K562 (cell line): ENCODE data around the gene CCDC73. TPM values are rescaled to one million over a fixed set of nuclear protein-coding genes. Genes with fewer than 3 reads are reported as not detected.
A peak's percentile ranks its signal among the peaks of the same experiment; 100 is the strongest.

Experiments
- ATAC-seq: fragments of 200-7000 bp; cut with Tn5 transposase; 3 replicates; pipeline ENCODE4 v1.9.1; 2020; ENCODE audit warnings: moderate library complexity
- BruUV-seq: library from RNA; stranded (reverse); fragments of 400-500 nt; replicated peaks from 2 replicates; lab custom pipeline; 2021; lab: Mats Ljungman, UMichigan
- CTCF ChIA-PET: fragments of 300-600 bp; formaldehyde crosslinking; extraction: SDS; loops from one replicate; lab custom pipeline; 2021; ENCODE audit warnings: low intra/inter-chr PET ratio; lab: Yijun Ruan, JAX
- POLR2A ChIA-PET: fragments of 300-600, 350-650 bp; sonication (Branson Sonifier 250); formaldehyde crosslinking; extraction: SDS; loops from one replicate; lab custom pipeline; 2021; ENCODE audit warnings: antibody characterized with exemption, inconsistent platforms; lab: Yijun Ruan, JAX
- DNase-seq, 4 experiments: peaks; one replicate each; pipeline versions ENCODE4 v3.0.0 to v3.0.0-alpha.2; 2011 to 2018; ENCODE audit warnings: low spot score in 3 of 4, mixed read lengths in 3 of 4; ENCODE audit errors: extremely low read depth in 1 of 4
- FAIRE-seq: peaks from 2 replicates; lab custom pipeline; 2011; peaks lifted over from hg19 to GRCh38; lab: Jason Lieb, UNC
- H2AFZ ChIP-seq: 2 replicates; pipeline ENCODE4 v1.6.0; 2011; ENCODE audit warnings: low read depth, low read length, control low read depth, inconsistent platforms
- H3K27ac ChIP-seq: fragments of 200-600 bp; 3 replicates; pipeline ENCODE4 v1.8.0; 2011; ENCODE audit warnings: low read depth, mild to moderate bottlenecking, control low read depth, inconsistent platforms, low read length, moderate library complexity, mixed read lengths; ENCODE audit errors: extremely low read depth
- H3K27me3 ChIP-seq, 2 experiments: fragments of 300-600 bp in 1 of 2; 2 replicates in 1 of 2; 3 replicates in 1 of 2; pipeline versions ENCODE4 v1.6.0 to v1.8.0; 2011; ENCODE audit warnings: inconsistent platforms in 2 of 2, low read length in 2 of 2, mild to moderate bottlenecking in 1 of 2, mixed read lengths in 1 of 2, moderate library complexity in 1 of 2; ENCODE audit not compliant: control insufficient read depth in 2 of 2, insufficient read depth in 2 of 2
- H3K36me3 ChIP-seq: fragments of 300-600 bp; 3 replicates; pipeline ENCODE4 v1.8.0; 2011; ENCODE audit warnings: mild to moderate bottlenecking, low read length, inconsistent platforms; ENCODE audit not compliant: control insufficient read depth, insufficient read depth
- H3K4me1 ChIP-seq, 2 experiments: fragments of 200-600 bp in 1 of 2; replicated peaks in 1 of 2; 2 replicates in 1 of 2; 3 replicates in 1 of 2; pipeline versions ENCODE4 v1.5.1 to v1.8.0; 2011; ENCODE audit warnings: inconsistent platforms in 2 of 2, low read length in 2 of 2, mild to moderate bottlenecking in 1 of 2, mixed read lengths in 1 of 2, moderate library complexity in 1 of 2; ENCODE audit not compliant: control insufficient read depth in 2 of 2, insufficient read depth in 2 of 2
- H3K4me2 ChIP-seq: 2 replicates; pipeline ENCODE4 v1.6.1; 2011; ENCODE audit warnings: low read length, control low read depth, inconsistent platforms, mixed read lengths; ENCODE audit not compliant: insufficient read depth
- H3K4me3 ChIP-seq: fragments of 200-600 bp; sonication (generic), shearing (Covaris generic); 2 replicates; pipeline ENCODE4 v1.5.1; 2016; ENCODE audit warnings: control low read depth, inconsistent platforms
- H3K79me2 ChIP-seq: fragments of 200-600 bp; 3 replicates; pipeline ENCODE4 v1.8.0; 2011; ENCODE audit warnings: low read length, inconsistent platforms; ENCODE audit not compliant: control insufficient read depth, insufficient read depth
- H3K9ac ChIP-seq, 2 experiments: 2 replicates each; pipeline versions ENCODE4 v1.6.0 to v1.6.1; 2011; ENCODE audit warnings: low read depth in 2 of 2, low read length in 2 of 2, control low read depth in 1 of 2, inconsistent platforms in 1 of 2, mild to moderate bottlenecking in 1 of 2, mixed read lengths in 1 of 2; ENCODE audit not compliant: insufficient read depth in 1 of 2
- H3K9me1 ChIP-seq: one replicate; pipeline ENCODE4 v1.6.0; 2011; ENCODE audit warnings: inconsistent platforms, mild to moderate bottlenecking, low read length, moderate library complexity; ENCODE audit not compliant: control insufficient read depth, insufficient read depth
- H3K9me3 ChIP-seq: replicated peaks from 2 replicates; pipeline ENCODE4 v1.5.1; 2011; ENCODE audit warnings: low read depth, low read length, inconsistent platforms; ENCODE audit not compliant: control insufficient read depth, insufficient read depth
- H4K20me1 ChIP-seq: replicated peaks from 2 replicates; pipeline ENCODE4 v1.6.1; 2011; ENCODE audit warnings: low read length, inconsistent platforms, mixed read lengths; ENCODE audit not compliant: control insufficient read depth, insufficient read depth
- ARHGAP35 ChIP-seq: fragments of 450-650 bp; IDR thresholded peaks from 2 replicates; pipeline ENCODE4 v1.6.1; 2018; ENCODE audit not compliant: partially characterized antibody
- ARID2 ChIP-seq: fragments of 450-650 bp; IDR thresholded peaks from 2 replicates; pipeline ENCODE4 v1.6.1; 2017; ENCODE audit warnings: antibody characterized with exemption, mild to moderate bottlenecking
- ATF7 ChIP-seq: fragments of 450-650 bp; IDR thresholded peaks from 2 replicates; pipeline ENCODE4 v1.7.1; 2014; ENCODE audit warnings: mild to moderate bottlenecking, moderate library complexity
- CEBPB ChIP-seq: fragments of 450-650 bp; IDR thresholded peaks from 2 replicates; pipeline ENCODE4 v1.6.1; 2016; ENCODE audit warnings: missing genetic modification characterization, missing compliant biosample characterization
- CEBPG ChIP-seq, 3 experiments: fragments of 200-800 bp in 1 of 3; sonication (Bioruptor generic) in 1 of 3; sonication (generic) in 1 of 3; formaldehyde crosslinking in 1 of 3; IDR thresholded peaks in 2 of 3; conservative IDR thresholded peaks in 1 of 3; 2 replicates each; pipeline versions ENCODE4 v1.6.1 to v1.8.0; 2016 to 2022; ENCODE audit warnings: missing compliant biosample characterization in 2 of 3, missing genetic modification characterization in 2 of 3, mild to moderate bottlenecking in 1 of 3, missing genetic modification reagents in 1 of 3
- CHD2 ChIP-seq: IDR thresholded peaks from 2 replicates; pipeline ENCODE4 v1.6.1; 2011; ENCODE audit warnings: low read depth, low read length
- EZH2 ChIP-seq: IDR thresholded peaks from 2 replicates; pipeline ENCODE4 v1.6.1; 2012; ENCODE audit warnings: low read depth, mild to moderate bottlenecking, inconsistent platforms, low read length, borderline replicate concordance
- PRPF4 ChIP-seq: fragments of 200-400 bp; formaldehyde crosslinking; IDR thresholded peaks from one replicate; pipeline ENCODE4 v1.6.1; 2017; ENCODE audit warnings: low read length, low read depth, mild to moderate bottlenecking; ENCODE audit not compliant: insufficient read depth, poor library complexity, severe bottlenecking
- SIRT6 ChIP-seq: IDR thresholded peaks from one replicate; pipeline ENCODE4 v1.6.1; 2012; ENCODE audit warnings: low read depth, mild to moderate bottlenecking, control low read depth, inconsistent platforms, low read length, moderate library complexity
- ZNF354B ChIP-seq: fragments of 250-450 bp; sonication (Bioruptor Pico); IDR thresholded peaks from 2 replicates; pipeline ENCODE4 v1.4.0; 2020
- WGBS: fragments of 100-300 bp; shearing (Covaris generic); methylation state at CpG from one replicate; pipeline ENCODE4 v1.1.6; 2016; ENCODE audit warnings: low coverage, mixed read lengths; ENCODE audit not compliant: insufficient coverage; ENCODE audit errors: missing lambda C conversion rate; 5-methylcytosine and 5-hydroxymethylcytosine counted together
- in situ Hi-C: fragments of 300-500 bp; cut with MboI; formaldehyde crosslinking; loops from 4 replicates; pipeline ENCODE4 v1.15.0; 2018; ENCODE audit warnings: inconsistent platforms, mixed read lengths
- intact Hi-C: fragments of 100-400 bp; cut with micrococcal nuclease; formaldehyde crosslinking; loops from 2 replicates; pipeline ENCODE4 v1.14.2; 2022
- polyA plus RNA-seq, 8 experiments: library from polyadenylated mRNA; depleted of rRNA in 4 of 8; stranded (reverse) in 5 of 8; unstranded in 3 of 8; fragments of >200 nt; fragmentation: Nextera tagmentation in 2 of 8; fragmentation: Illumina TruSeq in 1 of 8; extraction: Ambion mirVana in 2 of 8; extraction: Trizol in 1 of 8; gene quantifications; 2 replicates each; pipeline versions ENCODE4 v1.2.1 to v1.2.3, GENCODE V29; 2011 to 2014; ENCODE audit warnings: inconsistent platforms in 1 of 8, missing spikeins in 1 of 8
- total RNA-seq, 7 experiments: library from RNA; depleted of rRNA in 6 of 7; stranded (reverse); fragments of >200 nt in 6 of 7; fragmentation: Illumina TruSeq in 2 of 7; extraction: Trizol in 2 of 7; gene quantifications; 2 replicates each; pipeline versions ENCODE4 v1.2.1 to v1.2.3, GENCODE V29; 2011 to 2021; ENCODE audit warnings: low replicate concordance in 1 of 7

CCDC73 gene
- total and polyA plus RNA-seq, 9 of the 15 experiments (the other 6 are each of a cell fraction or from before 2014, with no cell fraction given), result 0.20 to 0.21 TPM; not detected in 7

DNA sequence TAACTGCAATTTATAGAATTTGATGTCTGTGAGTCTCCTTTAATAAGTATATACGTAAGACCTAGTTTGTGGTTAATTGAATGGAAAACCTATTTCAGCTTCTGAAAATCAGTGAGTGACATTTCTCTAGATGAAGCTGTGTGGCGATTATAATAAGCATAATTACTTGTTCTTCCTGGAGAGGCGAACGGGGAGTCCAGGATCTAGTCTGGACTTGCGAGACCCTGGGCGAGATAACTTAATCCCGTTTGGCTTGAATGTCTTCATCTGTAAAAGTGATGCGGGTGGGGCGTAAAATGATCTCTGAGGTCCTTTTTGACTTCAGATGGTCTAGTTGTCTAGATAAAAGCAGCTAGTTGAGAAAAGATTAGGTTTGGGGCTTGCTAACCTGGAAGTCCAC lies 36.3 kb upstream of the CCDC73 start:
- WGBS, result 3% methylated on average over 9 of the region's 9 CpGs
- Histone ChIP-seq H3K4me1 (peaks cover 0 to 9% of the 10 kb centered on the region in 2 experiments; a peak in 2 of 5 replicates), H2AFZ (no peak overlapping the region), H3K9ac (no peak overlapping the region), H4K20me1 (no peaks in the 10 kb centered on the region), H3K4me2 (no peak overlapping the region), H3K79me2 (no peaks in the 10 kb centered on the region), H3K27me3 (peaks cover 17 to 21% of the 10 kb centered on the region in 2 experiments), H3K36me3 (no peaks in the 10 kb centered on the region)
- POLR2A ChIA-PET, result no interaction called here
- CTCF ChIA-PET, result no interaction called here
- FAIRE-seq (no peak), DNase-seq (no peak)
- in situ Hi-C loops, result no loop called here
- intact Hi-C loops, result no loop called here
- no peak for TF ChIP-seq ARHGAP35
- no peak for TF ChIP-seq EZH2
- no peak for TF ChIP-seq ATF7
- TF ChIP-seq, all 486 proteins: peak for 0
- no TSS peak for BruUV-seq
- Histone ChIP-seq H3K9me3 (no peaks in the 10 kb centered on the region), H3K9me1 (no peaks in the 10 kb centered on the region), H3K27ac (no peak overlapping the region), H3K4me3 (no peak overlapping the region)
- no peak for ATAC-seq

DNA sequence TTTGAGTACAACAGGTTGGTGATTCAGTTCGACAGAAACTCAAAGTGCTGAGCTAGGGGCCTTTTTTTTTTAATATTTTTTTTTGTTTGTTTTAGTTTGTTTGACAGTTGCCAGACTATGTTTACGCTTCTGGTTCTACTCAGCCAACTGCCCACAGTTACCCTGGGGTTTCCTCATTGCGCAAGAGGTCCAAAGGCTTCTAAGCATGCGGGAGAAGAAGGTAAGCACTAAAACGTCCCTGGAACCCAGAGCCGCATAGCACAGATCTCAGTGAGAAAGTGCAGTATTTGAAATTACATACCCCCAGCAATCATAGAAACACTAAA lies 35.9 kb upstream of the CCDC73 start:
- peaks cover 17 to 23% of the 10 kb centered on the region in 2 experiments for H3K27me3 ChIP-seq
- no peak overlapping the region for H3K27ac ChIP-seq
- no peak for ATAC-seq
- no peaks in the 10 kb centered on the region for H3K9me3 ChIP-seq
- peaks cover 0 to 9% of the 10 kb centered on the region in 2 experiments; a peak in 2 of 5 replicates for H3K4me1 ChIP-seq
- no peak overlapping the region for H3K4me3 ChIP-seq
- in situ Hi-C loops, result no loop called here
- TF ChIP-seq CEBPB (tag) (peak; percentile 73), PRPF4 (no peak), CEBPG (CRISPR knock-in tag; IDR thresholded peaks at IDR 0.05) (0 out of 2 replicates have a peak, but pooled peaks have one; percentile 38), CEBPG (tag; conservative IDR thresholded peaks at IDR 0.05 in 1 of 2, IDR thresholded peaks at IDR 0.05 in 1 of 2) (peak; percentile 39 to 63; a peak in 2 of 4 replicates), CHD2 (no peak), ARID2 (no peak), SIRT6 (no peak), ZNF354B (CRISPR knock-in tag) (no peak)
- TF ChIP-seq, all 486 proteins: peak for 2
- Histone ChIP-seq H3K4me2 (no peak overlapping the region), H4K20me1 (no peaks in the 10 kb centered on the region), H3K9ac (no peak overlapping the region), H3K9me1 (no peaks in the 10 kb centered on the region), H3K36me3 (no peaks in the 10 kb centered on the region), H3K79me2 (no peaks in the 10 kb centered on the region), H2AFZ (no peak overlapping the region)
- no TSS peak for BruUV-seq
- intact Hi-C loops, result no loop called here
- DNase-seq (no peak), FAIRE-seq (no peak)
- CTCF ChIA-PET, result no interaction called here
- POLR2A ChIA-PET, result no interaction called here
- WGBS, result 12% methylated on average over 6 of the region's 6 CpGs
